AG09319 (cell line): Measurements from ENCODE around the gene SLU7.

Source experiments
- DNase-seq: peaks from one replicate; pipeline ENCODE4 v3.0.0-alpha.2; 2010; ENCODE audit warnings: low read depth; ENCODE audit errors: extremely low read depth
- TF ChIP-seq, protein P1 (sequence below): IDR thresholded peaks from 2 replicates; pipeline ENCODE4 v1.5.1; 2011; ENCODE audit warnings: low read depth, mild to moderate bottlenecking, inconsistent platforms, low read length, moderate library complexity

SLU7 gene

DNA sequence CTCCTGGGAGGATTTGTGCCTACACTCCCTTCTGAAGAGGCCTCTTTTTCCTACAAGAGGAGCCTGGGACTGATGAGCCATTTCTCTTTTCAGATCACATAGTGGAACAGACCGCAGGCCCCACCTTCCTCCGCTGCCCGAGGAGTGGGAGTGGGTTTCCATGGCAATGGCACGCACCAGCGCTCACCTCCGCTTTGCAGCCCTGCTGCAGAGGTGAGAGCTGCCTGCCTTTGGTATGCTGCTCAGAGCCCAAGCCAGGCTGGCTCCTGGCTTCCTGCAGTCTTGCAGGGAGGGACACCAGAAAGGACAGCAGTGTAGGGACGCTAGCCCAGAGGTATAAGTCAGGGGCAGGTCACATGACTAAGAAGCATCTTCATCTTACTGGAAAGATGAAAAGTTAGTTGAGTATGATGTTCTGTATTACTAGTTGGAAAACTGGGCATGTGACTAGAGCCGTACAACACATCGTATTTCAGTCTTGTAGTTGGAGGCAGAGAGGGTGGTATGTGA lies 15.2 kb upstream of the SLU7 start:
- no peak for DNase-seq

GRCh38 chr5:160432787-160433186 lies 13.9 kb upstream of the SLU7 start:
- DNase-seq, result no peak
- TF ChIP-seq, protein P1, sequence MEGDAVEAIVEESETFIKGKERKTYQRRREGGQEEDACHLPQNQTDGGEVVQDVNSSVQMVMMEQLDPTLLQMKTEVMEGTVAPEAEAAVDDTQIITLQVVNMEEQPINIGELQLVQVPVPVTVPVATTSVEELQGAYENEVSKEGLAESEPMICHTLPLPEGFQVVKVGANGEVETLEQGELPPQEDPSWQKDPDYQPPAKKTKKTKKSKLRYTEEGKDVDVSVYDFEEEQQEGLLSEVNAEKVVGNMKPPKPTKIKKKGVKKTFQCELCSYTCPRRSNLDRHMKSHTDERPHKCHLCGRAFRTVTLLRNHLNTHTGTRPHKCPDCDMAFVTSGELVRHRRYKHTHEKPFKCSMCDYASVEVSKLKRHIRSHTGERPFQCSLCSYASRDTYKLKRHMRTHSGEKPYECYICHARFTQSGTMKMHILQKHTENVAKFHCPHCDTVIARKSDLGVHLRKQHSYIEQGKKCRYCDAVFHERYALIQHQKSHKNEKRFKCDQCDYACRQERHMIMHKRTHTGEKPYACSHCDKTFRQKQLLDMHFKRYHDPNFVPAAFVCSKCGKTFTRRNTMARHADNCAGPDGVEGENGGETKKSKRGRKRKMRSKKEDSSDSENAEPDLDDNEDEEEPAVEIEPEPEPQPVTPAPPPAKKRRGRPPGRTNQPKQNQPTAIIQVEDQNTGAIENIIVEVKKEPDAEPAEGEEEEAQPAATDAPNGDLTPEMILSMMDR, result no peak

More for the DNA sequence above, 15.2 kb upstream of the SLU7 start:
- TF ChIP-seq, protein P1, result no peak

DNA sequence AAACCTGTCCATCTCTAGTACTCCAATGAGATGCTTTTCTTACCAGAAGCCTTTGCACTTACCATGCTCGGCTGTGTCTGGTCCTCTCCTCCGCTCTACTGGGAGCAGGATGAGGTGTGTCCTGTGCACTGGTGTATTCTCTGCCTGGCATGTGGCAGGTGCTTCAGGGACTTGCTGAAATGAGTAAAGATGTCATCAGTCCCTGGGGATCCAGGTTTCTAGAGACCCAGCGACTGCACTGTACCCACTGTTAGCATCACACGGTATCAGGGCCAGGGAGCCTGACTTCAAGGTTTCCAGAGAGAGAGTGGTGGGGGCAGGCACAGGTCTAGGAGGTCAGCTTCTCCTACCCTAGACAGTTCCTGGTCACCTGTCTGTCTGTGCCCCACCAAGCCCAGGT lies 13.3 kb upstream of the SLU7 start:
- no peak for DNase-seq
- TF ChIP-seq, protein P1, result no peak

DNA sequence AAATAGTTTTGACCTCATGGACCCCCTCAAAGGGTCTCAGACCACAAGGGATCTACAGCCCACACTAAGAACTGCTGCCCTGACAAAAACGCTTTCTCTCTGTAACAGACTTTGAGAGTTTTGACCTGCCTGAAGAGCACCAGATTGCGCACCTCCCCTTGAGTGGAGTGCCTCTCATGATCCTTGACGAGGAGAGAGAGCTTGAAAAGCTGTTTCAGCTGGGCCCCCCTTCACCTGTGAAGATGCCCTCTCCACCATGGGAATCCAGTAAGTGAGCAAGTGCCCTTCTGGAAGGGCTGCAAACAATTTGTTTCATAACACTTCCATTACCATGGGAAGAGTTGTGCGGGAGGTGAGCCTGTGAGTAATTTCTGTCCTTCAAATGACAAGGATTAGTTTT lies 8.7 kb upstream of the SLU7 start:
- no peak for DNase-seq
- TF ChIP-seq, protein P1, result no peak

- DNase-seq, result no peak
- TF ChIP-seq, protein P1, result no peak
These were observed 4.2 kb upstream of the SLU7 start for GRCh38 chr5:160423099-160423498.

GRCh38 chr5:160421625-160422258 lies 2.9 kb upstream of the SLU7 start, which contains the start of gene PTTG1:
Gene PTTG1, plus strand, starts transcription at chr5:160421855. Its CDS starts 458 bp downstream, at chr5:160422313.
- peak; percentile 81 for DNase-seq
- TF ChIP-seq, protein P1, result no peak

DNA sequence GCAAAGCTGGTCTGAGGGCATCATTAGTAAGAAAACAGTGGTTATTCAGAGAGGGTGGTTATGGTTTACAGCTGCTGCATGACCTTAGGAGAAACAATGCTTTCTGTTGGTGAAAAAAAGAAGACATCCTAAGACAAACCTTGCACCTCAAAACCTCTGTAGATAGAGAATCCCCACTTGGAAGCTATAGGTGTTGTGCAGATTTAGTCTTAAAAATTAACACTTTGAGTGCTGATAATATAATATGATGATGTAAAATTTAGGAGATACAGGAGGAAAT lies 1.4 kb upstream of the SLU7 start:
- TF ChIP-seq, protein P1, result no peak
- no peak for DNase-seq
